Choroid plexus epithelial cell (primary cell): ENCODE data around the gene RAB40A.

Experiments
- DNase-seq: peaks from one replicate; pipeline ENCODE4 v3.0.0-alpha.2; 2010; ENCODE audit warnings: low read depth
- H3K4me3 ChIP-seq: 2 replicates; pipeline ENCODE4 v1.5.1; 2011; ENCODE audit warnings: low read depth, mild to moderate bottlenecking, control low read depth, low read length, moderate library complexity
- CTCF ChIP-seq: conservative IDR thresholded peaks from 2 replicates; pipeline ENCODE4 v1.5.1; 2011; ENCODE audit warnings: low read depth, mild to moderate bottlenecking, control low read depth, inconsistent platforms, low read length, moderate library complexity

RAB40A gene

GRCh38 chrX:103537871-103538387 lies 18.6 kb upstream of the RAB40A start:
- TF ChIP-seq CTCF = no peak
- no peak overlapping the region for H3K4me3 ChIP-seq
- no peak for DNase-seq

- H3K4me3 ChIP-seq = no peak overlapping the region
- DNase-seq = peak; percentile 51
- TF ChIP-seq CTCF = peak; percentile 34
These were observed 17.4 kb upstream of the RAB40A start for GRCh38 chrX:103536732-103537131.

GRCh38 chrX:103536071-103536470 lies 16.8 kb upstream of the RAB40A start:
- TF ChIP-seq CTCF = no peak
- H3K4me3 ChIP-seq = no peak overlapping the region
- peak; percentile 79 for DNase-seq

GRCh38 chrX:103535206-103535605 lies 15.9 kb upstream of the RAB40A start:
- H3K4me3 ChIP-seq = no peak overlapping the region
- TF ChIP-seq CTCF = no peak
- no peak for DNase-seq

GRCh38 chrX:103533511-103534216 lies 14.4 kb upstream of the RAB40A start:
- H3K4me3 ChIP-seq = peak overlapping the region; percentile 52
- DNase-seq = peak; percentile 83
- peak; percentile 75 for TF ChIP-seq CTCF

- peak; percentile 83 for DNase-seq
- no peak for TF ChIP-seq CTCF
- H3K4me3 ChIP-seq = no peak overlapping the region
These were observed 11.7 kb upstream of the RAB40A start for GRCh38 chrX:103531002-103531401.

- TF ChIP-seq CTCF = no peak
- DNase-seq = peak; percentile 34
- no peak overlapping the region for H3K4me3 ChIP-seq
These were observed 11.3 kb upstream of the RAB40A start for GRCh38 chrX:103530545-103530944.
